GM18517 (cell line): ENCODE results near the gene EDAR.

Experiments used
- ATAC-seq: cut with Tn5 transposase; IDR thresholded peaks from one replicate; pipeline ENCODE4 v1.9.1; 2021; ENCODE audit warnings: mild to moderate bottlenecking, moderate library complexity; ENCODE audit not compliant: unreplicated experiment

EDAR gene

DNA sequence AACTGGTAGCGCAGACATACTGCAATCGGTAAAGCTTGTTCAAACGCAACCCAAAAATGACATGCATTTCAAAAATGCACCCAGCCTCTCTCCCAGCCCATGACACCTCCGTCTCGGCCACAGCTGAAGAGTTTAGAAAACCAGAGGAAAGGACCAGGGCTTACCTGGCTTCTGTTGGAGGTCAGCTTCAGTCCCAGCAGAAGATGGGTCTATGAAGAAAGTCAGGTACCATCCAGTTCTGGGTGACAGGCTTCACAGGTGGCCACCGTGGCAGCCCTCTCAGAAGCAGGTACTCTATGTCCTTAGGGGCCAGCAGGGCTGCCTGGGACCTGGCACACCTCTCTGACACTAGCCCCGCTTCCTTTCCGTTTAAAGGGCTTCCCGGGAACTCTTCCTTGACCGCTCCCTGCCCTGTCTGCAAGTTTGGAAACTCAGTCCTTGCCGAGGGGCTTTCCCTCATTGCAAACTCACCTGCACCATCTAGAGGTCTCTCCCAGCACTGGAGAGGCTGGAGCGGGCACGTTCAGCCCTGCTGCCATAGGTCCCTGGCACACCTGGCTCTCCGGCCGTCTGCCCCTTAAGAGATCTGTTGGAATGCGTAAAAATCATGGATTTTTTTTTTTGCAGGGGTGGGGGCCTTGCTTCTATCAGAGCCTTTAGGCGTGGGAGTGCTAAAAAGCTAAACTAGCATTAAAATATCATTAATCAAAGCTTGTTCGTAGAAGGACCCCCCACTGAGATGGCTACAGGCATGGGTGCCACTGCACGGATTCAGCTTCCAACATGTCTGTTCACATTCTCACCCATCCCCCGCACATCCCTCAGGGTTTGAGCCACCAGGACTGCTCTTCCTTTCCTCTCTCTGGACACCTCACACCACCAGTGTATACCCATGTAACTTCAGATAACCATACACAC lies at the start of gene EDAR:
TSS of gene EDAR (minus strand) at position 425 of the 918 bp plus-strand sequence. CDS start 58,206 bp downstream, outside the sequence.
- ATAC-seq, result no peak

DNA sequence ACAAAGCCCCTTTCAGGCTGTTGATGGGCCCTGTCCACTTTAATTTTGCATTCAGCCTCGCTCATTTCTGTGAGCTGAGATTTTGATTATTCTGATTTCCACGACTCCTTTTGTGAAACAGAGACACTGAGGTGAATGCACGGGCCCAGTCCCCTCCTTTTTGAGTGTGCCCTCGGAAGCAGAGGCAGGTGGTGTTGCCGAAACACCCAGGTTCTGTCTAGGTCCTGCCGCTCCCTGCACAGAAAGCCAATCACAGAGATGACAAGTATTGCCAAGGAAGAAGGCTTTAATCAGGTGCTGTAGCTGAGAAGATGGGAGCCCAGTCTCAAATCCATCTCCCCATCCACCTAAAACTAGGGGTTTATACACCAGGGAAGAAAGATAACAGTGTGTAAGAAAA lies 44.2 kb upstream of the EDAR start:
- no peak for ATAC-seq

DNA sequence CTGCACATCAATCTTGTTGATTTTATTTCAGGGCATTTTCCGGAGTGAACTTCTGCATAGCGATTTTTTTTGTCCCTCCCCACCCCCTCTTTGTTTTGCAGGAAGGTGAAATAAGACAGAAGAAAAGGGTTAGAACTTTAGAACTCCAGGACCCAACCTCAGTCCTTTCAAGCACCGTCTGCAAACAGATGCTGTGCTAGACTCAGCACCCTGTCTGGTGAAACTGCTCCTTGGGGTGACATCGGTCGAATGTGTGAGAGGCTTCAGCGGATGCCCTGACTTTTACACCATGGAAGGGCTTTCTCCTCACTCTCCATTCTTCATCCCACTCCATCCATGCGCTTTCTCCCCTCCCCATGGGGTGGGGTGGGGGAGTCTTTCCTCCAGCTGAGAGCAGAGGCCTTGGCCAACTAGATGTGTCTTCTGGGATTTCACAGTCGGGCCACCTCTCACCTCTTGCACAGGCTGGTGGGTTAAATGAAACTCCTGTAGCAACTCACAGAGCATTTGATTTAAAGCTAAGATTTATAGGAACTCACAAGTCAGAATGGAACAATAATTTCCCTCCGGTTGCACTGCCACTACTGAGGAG lies 43.3 kb upstream of the EDAR start:
- no peak for ATAC-seq

DNA sequence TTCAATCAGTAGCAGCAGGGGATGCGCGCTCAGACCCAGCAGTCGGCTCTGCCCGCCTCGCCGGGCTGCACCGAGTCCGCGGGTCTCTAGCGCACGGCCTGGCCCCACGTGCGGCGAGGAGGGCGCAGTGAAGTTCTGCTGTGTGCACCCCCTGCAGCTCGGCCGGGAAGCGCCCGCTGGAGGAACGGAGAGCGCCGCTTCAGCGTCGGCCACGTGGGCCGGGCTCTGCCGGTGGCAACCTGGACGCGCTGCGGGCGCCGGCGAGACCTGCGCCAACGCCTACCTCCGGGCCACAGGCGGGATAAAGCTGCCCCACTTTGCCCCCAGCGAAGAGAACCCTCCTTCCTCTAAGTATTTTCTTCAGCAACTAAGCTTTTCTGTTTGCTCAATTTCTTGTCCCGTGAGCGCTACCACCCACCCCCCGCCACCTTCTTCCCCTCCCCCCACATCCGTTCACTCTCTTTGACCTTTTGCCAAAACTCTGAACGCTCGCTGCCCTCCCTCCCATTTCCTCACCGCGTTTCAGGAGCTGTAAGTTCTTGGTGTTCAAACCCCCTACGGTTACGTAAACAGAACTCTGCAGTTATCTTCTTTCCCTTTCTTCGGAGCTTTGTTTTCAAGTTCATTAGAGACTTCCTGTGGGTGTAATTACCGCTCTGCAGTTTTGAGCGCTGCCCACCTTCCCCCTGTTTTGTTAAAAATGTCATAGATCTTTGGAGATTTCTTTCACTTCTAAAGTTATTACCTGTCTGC lies 42.6 kb upstream of the EDAR start:
- ATAC-seq, result no peak

DNA sequence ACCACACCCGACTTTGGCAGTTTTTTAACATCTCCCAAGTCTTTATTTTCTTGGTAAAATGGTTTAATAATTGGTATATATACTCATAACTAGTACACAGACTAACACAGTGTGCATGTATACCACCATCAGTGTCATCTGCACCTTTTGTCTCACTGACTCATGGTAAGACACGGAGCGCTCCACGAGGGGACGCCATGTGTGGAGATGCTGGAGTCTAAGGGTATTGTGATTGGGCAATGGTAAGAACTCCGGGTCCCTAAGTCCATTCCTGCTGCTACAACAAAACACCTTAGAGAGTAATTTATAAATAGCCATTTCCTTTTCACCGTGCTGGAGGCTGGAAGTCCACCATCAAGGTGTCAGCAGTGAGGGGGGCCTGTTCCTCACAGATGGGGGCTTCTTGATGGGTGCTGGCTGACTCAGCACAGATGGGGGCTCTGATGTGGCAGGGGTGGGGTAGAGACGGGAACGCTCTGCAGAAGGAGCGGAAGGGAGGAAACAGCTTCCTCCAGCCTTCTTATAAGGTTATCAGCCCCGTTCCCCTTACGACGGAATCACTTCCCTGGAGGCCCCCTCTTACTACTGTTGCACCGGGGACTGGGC lies 42.0 kb upstream of the EDAR start:
- no peak for ATAC-seq

DNA sequence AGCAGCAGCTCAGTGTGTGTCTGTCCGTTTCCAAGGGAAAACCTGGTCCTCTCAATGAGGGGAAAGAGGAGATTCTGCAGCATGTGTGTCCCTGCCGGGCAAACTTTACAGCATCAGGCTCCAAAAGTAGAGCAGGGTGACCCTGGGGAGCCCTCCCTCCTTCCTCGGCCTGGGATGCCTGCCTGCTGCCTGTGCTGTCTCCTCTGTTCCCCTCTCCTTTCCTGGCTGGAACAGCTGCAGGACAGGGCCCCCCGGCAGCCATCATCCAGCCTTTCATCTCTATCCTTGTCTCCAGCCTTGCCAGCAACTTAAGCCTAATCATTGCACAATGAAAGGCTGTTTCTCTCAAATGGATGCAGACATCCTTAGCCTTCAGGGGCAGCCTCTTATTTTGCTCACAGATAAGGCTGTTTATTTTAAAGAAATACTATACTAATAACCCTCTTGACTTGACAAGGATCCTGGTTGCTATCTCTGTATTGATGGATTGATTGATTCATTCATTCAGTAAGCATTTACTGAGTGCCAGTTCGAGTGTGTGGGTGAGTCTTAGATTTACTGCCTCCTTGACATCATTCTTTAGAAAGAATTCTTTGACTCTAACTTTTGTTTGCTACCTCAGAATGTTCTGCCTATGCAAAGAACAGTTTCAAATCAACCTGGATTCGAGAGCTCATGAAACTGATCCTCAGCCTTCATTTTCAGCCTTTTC lies 40.6 kb upstream of the EDAR start:
- ATAC-seq, result no peak

DNA sequence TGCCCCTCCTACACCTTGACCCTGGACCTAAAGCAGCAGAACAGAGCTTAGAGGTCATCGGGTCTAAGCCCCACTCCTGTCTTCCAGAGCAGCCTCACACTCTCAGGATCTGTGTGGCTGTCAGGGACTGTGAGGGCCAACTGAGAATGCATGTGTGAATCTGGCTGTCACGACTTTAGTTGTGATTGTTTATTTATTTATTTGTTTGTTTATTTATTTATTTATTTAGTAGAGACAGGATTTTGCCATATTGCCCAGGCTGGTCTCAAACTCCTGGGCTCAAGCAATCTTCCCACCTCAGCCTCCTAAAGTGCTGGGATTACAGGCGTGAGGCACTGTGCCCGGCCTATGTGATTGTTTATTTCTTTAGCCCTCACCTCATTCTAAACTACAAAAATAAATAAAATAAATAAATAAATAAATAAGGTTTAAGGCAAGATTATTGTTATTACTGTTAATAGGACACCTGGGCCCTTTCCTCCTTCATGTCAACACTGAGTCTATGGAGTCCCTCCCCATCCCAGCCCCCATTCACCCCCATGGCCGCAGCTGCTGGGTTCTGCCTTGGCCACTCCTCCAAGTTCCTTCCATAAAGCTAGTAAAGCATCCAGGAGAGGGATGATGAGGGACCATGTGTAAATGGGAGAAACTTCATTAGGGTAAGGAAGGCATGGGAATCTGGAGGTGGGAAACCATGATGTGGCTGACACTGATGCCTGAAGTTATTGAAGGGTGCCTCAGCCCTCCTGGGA lies 39.9 kb upstream of the EDAR start:
- ATAC-seq, result no peak

DNA sequence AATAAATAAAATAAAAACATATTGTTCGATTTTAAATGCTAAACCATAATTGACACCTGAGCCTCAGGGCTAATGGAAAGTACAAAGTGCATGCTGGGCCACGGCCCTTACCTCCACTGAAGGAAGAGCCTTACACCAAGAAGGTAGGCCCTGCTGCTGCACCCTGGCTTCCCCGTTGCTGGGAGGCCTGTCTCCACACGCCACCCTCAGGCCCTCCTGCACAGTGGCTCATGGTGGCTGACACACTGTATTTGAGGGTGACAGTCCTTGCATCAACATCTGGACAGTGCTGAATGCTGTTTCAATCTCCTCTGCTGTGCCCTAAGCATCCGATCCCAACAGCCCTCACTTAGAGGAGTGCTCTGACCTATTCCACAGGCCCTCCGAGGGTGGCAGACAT lies 39.3 kb upstream of the EDAR start:
- ATAC-seq, result no peak

DNA sequence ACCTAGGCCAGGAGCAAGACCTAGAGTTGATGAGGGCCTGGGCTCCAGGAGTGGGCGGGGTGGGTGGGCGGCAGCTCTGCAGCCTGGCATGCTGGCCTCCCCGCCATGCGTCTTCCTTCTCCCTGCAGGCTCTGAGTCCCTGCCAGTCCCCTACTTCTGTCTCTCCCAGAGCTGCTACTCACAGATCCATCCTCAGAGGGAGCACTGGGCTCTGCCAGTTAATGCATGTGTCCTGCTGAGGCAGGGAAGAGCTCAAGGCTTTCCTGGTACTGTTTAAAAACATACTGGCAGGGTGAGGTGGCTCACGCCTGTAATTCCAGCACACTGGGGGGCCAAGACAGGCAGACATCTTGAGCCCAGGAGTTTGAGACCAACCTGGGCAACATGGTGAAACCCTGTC lies 38.7 kb upstream of the EDAR start:
- no peak for ATAC-seq

DNA sequence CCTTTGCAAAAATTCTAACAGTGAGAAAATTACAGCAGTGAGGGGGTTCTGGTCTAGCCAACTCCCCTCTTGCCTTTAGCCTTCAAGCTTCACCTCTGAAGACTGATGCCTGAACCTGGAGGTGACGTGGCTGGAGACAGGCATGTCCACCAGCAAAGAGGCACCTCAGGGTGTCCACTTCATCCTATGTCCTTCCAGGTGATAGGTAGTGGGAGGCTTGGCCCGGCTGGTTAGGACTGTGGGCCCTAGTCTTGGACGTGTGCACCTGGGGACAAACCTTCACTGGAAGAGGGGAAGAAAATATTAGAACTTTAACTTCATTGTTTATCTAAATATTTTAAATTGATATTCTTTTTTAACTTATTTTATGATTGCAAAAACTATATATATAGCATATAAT lies 35.5 kb upstream of the EDAR start:
- no peak for ATAC-seq

DNA sequence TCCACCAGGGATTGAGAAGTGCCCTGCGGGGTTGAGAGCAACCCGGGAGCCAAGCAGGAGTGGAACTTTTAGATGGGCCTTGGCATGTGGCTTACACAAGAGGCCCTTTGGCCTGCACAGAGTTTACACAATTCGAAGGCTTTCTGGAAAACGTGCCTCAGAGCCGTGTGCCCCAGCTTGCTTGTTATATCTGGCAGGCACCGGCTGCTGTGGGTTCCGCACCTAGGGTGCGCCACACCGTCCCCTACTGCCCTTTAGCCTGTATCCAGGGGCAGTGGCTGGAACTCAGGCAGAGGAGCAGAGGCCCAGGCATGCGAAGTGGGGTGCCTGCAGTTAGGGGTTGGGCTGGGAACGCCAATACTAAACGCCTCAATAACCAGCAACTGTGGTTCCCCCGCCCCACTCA lies 32.9 kb upstream of the EDAR start:
- no peak for ATAC-seq

DNA sequence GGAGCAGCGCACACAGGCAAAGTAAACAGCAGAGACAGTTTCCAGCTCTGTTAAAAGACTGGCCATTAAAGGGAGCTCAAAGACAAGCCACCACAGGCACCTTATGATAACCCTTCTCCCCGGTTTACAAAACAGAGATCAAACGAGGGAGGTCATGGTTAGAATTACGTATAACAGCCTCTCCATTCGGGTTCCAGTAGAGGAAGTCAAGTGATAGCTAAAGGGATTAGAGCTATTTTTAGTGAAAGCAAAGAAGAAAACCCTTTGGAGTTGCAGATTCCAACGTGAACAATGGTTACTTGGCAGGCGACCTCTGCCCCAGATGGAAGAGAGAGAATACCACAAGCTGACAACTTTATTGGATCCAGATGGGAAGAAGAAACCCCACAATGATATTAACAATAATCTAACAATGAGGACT lies 31.2 kb upstream of the EDAR start:
- no peak for ATAC-seq

DNA sequence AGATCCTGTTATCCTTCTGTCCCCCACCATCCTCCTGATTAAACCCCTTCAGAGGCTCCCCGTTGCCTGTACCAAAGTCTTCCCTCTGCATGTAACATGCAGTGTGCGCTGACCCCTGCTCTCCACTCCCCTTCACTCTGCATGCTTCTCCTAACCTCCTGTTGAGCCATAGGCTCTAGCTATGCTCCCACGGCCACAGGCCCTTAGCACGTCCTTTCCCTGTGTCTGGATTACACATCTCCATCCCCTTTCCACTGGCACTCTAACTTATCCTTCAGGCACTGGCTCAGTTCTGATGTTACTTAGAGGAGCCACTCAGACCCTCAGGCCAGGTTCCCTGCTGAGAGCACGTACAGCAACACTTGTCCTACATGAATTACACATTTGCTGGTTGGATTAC lies 29.4 kb upstream of the EDAR start:
- no peak for ATAC-seq

DNA sequence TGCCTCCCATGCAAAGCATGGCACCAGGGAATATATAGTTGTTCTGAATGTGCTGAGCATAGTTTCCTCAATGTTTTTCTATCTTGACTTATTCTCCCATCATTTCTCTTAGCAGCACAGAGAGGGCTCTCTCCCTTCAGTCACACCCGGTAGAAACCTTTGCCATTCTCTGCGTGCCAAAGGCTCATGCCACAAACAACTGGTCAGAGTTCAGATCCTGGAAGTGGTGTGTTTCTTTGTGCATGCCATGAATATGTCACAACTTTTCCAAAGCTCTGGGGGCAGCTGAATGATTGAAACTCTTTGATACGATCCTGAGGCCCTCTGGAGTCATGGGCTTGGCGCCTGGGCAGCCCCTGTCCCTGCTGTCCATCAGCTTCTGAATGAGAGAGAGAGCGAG lies 28.0 kb upstream of the EDAR start:
- no peak for ATAC-seq

DNA sequence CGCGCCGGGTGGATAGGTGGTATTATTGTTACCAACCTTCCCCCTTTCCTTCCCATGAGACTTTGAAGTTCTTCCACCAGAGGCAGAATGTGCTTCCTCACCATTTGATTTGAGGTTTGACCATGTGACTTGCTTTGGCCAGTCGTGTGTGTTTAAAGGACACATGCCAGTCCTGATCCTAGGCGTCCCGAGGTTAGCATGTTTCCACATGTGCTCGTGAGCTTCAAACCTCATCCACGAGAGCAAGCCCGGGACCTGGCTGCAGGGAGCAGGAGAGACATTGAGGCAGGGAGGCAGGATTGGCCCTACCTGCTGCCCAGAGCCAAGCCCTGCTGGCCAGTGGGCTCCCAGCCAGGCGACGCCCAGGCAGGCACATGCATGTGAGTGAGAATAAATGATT lies 27.4 kb upstream of the EDAR start:
- no peak for ATAC-seq

DNA sequence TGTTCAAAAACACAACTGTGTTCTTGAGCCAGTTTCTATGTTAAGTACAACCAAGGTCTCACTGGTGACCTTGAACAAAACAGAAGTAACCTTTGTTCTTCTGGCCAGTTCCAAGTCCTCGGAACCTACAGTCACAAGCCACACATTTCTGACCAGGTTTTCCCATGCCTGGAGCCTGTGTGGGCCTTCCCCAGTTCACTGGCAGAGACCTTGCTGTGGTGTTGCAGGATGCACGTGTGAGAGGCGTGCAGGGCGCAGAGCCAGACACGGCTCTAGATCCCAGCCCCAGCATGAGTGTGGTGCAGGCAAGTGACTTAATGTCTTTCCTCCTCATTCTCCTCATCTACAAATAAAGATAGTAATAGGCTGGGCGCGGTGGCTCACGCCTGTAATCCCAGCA lies 25.5 kb upstream of the EDAR start:
- ATAC-seq, result no peak

DNA sequence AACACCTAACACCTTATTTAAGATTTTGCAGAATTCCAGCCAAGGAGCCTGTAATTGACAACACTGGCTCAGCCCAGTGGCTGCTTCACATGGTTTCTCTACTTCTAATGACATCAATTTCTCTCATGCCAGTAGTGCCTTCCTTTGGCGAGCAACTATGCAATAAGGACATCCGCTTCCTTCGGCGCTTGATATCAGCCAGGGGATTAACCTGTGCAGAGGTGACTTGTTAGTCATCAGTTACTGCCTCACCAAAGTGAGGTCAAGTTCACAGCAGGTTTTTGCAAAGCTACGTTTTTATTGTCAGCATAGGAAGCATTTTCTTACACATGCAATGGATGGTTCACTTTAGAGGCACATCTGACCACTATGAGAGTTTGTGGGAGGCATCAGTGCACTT lies 24.0 kb upstream of the EDAR start:
- no peak for ATAC-seq

DNA sequence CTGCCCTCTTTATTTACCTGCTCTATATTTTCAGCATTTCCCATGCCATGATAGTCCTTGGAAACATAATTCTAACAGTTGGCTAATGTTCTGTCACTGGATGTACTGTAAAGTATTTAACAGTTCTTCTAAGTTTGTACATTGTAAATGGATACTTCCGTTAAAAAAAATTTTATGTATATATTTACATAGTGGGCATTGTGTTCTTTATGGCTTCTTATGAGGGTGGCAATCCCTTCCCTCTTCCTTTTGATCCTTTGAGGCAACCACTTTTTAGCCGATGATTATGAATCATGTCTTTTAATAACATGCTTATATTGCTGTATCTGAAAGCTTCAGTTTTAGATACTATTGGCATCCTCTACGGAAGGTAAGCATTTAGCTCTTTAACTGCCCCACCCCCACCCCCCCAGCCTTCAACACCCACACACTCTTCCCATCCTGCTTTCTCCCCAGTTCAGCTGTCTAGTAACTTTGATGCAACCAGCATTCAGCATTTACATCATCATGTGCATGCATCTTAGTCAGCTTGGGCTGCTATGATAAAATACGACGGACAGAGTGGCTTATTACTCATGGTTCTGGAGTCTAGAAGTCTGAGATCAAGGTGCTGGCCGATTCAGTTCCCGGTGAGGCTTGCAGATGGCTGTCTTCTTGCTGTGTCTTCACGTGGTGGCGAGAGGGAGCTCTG lies 21.0 kb upstream of the EDAR start:
- ATAC-seq, result no peak

DNA sequence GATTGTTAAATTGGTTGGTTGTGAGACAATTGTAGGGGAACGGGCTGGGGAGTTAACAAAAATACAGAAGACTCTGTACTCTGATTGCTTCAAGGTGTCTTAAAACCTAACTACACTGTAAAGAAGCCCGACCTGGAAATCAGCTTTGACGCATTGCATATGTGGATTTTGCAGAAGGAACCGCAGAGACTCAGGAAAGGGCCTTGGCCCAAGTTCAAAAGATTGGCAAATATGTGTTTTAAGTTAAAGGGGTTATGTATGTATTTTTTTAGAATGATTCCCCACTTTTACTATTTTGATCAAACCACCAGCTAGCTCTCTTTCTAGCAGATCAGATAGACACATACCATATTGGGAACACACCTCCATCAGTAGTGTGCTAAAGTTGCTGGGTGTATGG lies 18.0 kb upstream of the EDAR start:
- no peak for ATAC-seq
